ENCODE measurements around the gene TPPP.
"Not testable (repeated sequence)": the region's sequence is repeated elsewhere in the genome, so short reads cannot be mapped to it uniquely, and the experiment has no call there.

TPPP gene

DNA sequence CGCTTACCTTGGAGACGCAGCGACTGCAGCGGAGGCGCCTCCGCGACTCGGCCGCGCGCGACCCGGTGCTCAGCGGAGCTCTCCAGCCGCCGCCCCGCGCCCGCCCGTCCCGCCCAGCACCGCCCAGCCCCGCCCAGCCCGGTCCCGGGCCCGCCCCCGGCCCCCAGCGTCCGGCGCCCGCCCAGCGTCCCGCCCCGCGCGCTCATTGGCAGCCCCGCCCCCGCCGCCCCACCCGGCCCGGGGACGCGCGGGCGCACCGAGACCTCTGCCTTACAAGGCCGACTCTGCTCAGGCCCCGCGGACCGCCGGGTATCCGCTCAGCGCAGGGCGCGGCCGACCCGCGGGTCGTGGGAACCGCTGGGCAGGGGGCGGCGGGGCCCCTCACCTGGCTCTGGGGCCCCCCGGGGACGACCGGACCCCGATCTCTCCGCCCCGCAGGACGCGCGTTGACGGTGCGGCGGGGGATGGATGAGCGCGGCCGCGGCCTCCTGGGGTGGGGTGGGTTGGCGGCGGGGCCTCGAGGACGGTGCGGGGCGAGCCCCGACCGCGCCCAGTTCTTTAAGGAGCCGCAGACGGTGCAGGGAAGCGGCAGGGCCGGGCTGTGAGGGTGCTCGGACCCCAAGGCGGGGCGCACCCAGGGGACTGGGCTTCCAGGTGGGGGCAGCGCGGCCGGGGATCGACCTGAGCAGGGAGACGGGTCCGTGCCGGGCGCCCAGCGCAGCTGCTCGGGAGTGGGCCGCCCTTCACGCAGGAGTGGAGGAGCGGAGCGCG, at the start of gene TPPP:
TPPP (minus strand) TSS at position 82 of the 771 bp plus-strand sequence. CDS start 15,292 bp downstream, outside the sequence.
- Histone ChIP-seq H3K4me3 (peak within 1 kb of the TSS; percentile 29 to 60 (median 41)), H3K27ac (peak within 1 kb of the TSS in 4 of 21 experiments; percentile 23 to 74 (median 56))

DNA sequence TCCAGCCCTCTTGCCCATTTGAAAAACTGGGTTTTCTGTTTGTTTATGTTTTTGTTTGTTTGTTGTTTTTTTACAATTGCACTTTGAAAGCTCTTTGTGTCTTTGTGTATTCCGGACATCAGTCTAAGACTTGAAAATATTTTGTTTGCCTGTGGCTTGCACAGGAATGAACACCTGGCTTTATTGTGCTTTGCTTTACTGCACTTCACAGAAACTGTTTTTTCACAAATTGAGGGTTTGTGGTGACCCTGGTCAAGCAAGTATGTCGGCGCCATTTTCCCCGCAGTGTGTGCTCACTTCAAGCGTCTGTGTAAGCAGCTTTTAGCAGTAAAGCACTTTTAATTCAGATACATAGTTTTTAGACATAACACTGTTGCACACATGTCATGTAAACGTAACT, 49.1 kb upstream of the TPPP start:
- H3K4me3 ChIP-seq, H3K27ac ChIP-seq: not testable (repeated sequence)

DNA sequence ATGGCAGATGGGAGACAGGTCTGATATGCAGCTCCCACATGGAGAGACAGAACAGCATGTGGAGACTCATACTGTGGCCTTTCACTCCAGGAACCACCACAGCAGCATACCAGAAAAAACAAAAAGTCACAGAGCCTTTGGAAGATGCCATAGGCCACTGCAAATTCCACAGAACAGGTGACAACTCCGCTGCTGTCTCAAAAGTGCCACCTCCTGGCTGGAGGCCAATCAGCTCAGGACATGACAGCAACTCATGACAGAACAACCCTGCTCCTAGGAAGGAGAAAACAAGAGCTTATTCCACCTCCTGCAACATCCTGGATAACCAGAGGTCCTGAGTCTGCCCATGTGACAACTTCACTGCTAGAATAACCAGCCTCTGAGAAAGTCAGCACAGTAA, 41.0 kb upstream of the TPPP start:
- not testable (repeated sequence) for H3K4me3 ChIP-seq, H3K27ac ChIP-seq

DNA sequence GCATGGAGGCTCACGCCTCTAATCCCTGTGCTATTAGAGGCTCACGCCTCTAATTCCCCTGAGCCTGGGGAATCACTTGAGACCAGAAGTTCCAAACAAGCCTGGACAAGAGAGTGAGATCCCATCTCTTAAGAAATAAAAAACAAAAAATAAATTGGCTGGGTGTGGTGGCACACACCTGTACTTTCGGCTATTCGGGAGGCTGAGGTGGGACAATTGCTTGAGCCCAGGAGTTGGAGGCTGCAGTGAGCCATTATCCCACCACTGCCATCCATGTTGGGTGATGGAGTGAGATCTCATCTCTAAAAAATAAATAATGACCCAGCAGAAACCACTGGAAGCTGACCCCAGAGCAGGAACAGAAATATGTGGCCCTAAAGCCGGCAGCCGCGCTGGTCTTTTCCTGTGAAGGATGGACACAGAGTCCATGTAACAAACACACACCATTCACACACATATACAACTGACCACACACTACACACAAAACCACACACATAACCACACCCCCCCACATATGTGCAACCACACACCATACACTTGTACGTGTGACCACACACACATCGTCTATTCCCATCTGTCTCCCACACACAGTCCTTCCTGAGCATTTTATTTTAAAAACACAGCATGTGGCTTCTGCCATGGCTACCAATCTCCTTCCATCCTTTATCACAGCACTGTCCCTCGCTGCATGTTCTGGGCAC, 39.8 kb upstream of the TPPP start:
- H3K27ac ChIP-seq = not testable (repeated sequence)

DNA sequence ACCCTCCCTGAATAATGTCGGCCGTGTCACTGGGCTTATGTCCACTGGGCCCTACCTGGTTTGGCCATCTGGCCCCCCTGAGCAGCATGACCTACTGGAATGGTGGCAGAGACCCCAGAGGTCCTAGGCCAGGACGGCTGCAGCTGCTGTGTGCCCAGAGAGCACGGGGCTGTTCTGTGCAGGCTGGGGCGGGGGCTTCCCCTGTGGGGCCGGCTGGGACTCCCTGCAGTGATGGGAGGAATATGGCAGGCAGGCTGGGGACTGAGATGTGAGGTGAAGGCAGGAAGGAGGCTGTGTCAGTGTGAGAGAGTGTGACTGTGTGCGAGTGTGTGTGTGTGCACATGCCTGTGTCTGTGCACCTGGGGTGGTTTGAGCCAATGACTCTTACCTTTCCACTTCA, 36.1 kb upstream of the TPPP start:
- not testable (repeated sequence) for H3K4me3 ChIP-seq, H3K27ac ChIP-seq

More for the DNA sequence above, 39.8 kb upstream of the TPPP start:
- H3K4me3 ChIP-seq = not testable (repeated sequence)

DNA sequence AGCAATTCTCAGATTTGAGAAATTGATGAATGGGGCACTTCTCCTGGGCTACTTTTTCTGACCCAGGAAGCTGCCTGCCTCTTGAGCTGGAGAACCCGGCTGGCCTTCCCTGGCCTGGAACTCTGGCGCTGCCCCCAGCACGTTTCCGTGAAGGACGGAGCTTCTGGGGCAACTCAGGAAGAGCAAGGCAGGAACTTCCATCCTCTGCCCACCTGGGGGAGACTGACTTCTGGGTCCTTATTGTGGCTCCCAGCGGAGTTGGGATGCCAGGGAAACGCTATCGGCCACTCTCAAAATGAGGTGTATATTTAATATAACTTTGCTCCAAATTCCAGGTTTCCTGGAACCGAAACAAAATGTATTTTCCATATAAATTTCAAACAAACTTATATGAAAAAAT, 33.9 kb upstream of the TPPP start:
- not testable (repeated sequence) for H3K27ac ChIP-seq, H3K4me3 ChIP-seq

DNA sequence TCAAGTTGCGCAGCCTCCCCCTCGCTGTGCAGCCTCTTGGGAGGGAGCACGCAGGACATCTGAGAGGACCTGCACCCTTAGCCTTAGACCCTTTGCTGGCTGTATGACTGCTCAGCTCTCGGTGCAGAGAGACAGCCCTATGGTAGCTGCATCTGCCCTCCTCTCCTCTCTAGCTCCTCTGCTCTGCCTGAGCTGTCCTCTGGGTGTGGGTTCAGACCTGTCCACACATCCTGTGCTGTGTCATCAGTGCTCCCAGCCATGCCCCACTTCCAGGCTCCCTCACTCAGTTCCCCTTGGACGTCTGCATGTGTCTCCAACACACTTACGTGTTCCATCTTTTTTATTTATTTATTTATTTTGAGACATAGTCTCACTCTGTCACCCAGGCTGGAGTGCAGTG, 30.7 kb upstream of the TPPP start:
- H3K27ac ChIP-seq, H3K4me3 ChIP-seq: not testable (repeated sequence)

DNA sequence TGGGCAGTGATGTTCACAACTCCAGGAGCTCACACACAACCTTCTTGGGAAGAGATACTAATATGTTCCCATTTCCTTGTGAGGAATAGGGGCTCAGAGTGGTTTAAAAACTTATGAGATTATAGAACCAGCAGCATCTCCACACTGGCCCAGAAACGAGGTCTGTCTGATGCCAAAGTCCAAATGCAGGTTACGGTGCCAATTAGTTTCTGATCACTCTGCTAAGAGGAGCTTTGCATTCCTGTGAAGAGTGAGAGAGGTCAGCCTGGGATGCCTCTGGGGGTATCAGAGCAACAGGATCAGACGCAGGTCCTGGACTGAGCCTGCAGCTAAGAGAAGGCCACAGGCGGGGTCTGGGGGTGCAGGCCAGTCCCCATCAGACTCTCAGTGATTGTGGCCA, 30.2 kb upstream of the TPPP start:
- not testable (repeated sequence) for H3K4me3 ChIP-seq, H3K27ac ChIP-seq

DNA sequence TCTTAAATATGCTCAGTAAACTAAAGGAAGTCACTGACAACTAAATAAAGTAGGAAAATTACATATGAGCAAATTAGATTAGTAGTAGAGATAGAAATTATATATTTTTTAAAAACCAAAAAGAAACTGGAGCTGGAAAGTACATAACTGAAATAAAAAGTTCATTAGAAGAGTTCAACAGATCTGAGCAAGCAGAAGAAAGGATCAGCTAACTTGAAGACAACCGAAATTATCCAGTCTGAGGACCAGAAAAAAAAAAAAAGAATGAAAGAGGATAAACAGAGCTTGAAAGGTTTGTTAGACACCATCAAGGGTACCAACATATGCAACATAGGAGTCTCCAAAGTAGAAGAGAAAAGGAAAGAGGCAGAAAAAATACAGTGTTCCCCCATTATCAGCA, 26.2 kb upstream of the TPPP start:
- not testable (repeated sequence) for H3K4me3 ChIP-seq, H3K27ac ChIP-seq

DNA sequence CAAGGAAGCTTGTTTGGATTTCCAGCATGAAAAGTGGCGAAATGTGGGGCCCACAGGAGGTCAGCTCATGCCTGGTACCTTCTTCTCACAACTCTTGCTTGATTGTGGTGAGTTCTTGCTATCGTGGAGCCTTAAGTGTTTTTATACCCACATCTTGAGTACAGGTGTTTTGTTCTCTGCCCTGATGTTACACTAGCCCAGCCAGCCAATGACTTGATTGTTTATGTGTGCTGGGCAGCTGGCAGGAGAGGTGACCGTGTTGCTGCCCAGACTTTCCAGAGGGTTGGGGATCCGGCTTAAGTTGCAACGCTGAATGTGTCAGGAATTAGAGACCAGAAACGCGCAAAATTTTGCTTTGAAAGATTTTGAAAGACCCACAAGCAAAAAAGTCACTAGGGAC, 24.0 kb upstream of the TPPP start:
- H3K4me3 ChIP-seq = no peak overlapping the region
- no peak overlapping the region for H3K27ac ChIP-seq

DNA sequence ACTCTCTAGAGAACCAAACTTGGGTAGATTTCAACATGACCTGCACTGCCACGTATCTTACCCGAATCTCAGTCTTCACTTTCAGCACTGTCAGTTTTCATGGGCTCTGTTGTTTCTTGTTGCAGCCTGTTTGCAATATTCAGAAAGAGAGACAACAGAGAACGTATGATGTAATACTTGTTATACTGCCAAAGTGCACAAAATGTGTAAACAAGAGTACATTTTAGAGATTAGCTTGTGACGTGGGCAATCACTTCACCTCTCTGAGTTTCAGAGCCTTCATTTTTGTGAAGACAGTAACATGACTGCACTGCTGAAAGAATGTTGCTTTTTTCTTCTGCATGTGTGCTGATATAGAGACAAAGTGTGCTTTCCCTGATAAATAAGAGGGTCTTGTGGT, 23.6 kb upstream of the TPPP start:
- not testable (repeated sequence) for H3K27ac ChIP-seq, H3K4me3 ChIP-seq

DNA sequence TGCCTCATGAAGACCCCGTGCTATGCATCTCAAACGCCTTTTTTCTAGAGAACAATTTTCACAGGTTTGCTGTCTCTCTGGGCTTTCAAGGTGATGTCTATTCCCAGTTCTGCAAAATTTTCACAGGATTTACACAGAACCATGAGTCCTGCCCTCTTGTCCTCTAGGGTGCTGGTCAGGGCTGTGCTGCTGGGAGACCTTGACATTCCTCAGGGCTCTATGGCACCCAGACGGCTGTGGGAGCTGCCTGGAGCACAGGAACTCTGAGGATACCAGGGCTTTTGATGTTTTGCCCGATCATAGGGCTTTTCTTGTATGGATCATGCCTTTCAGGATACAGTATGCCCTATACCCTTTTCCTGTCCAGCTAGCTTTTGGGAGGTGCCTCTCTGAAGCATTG, 22.5 kb upstream of the TPPP start:
- H3K4me3 ChIP-seq, H3K27ac ChIP-seq: not testable (repeated sequence)

DNA sequence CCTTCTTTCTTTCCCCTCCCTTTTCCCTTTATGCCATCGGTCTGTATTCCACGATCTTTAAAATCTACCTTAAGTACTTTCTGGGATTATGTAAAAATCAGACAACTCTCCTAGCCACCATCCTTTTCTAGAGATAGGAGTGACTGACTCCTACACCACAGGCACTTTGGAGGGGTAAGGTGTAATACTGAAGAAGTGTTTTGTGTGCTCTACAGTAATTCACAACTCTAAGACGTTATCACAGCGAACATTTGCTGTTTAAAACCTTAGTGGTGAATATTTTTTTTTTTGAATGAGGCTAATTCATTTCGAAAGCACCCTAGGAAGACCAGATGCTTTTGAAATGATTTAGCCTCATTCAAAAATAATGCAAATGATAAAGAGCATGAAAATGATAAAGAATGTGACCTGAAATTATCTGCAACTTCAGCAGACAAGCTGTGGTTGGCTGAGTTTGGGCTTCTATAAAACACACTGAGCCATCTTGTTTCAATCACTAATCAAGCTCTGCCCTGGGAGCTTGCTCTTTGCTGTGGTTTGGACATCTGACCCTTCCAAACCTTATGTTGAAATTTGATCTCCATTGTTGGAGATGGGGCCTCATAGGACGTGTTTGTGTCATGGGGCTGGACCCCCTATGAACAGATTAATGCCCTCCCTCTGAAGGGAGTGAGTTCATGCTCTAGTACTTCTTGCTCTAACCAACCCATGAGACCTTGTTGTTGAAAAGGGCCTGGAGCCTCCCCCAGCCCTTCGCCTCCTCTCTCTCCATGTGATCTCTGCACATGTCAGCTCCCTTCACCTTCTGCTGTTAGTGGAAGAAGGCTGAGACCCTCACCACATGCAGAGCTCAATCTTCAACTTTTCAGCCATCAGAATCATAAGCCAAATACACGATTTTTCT, 21.3 kb upstream of the TPPP start:
- not testable (repeated sequence) for H3K27ac ChIP-seq, H3K4me3 ChIP-seq

DNA sequence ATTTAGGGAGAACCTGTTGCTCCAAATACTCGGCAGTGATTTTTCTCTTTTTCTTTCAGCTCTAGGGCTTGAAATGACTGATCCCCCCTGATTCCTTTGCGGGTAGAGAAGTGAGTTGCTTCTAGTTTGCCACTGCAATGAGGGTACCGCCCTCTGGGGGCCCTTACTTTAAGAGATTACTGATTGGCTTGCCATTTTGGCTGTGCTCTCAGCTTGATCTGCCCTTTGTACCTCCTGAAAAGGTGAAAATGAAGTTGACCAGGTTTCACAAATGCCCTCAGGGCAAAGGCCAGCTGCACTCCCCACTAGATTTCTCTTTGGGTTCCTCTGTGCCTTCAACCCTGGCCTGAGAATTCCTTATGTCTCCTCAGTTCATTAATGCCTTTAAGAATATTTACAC, 20.5 kb upstream of the TPPP start:
- H3K4me3 ChIP-seq, H3K27ac ChIP-seq: not testable (repeated sequence)

DNA sequence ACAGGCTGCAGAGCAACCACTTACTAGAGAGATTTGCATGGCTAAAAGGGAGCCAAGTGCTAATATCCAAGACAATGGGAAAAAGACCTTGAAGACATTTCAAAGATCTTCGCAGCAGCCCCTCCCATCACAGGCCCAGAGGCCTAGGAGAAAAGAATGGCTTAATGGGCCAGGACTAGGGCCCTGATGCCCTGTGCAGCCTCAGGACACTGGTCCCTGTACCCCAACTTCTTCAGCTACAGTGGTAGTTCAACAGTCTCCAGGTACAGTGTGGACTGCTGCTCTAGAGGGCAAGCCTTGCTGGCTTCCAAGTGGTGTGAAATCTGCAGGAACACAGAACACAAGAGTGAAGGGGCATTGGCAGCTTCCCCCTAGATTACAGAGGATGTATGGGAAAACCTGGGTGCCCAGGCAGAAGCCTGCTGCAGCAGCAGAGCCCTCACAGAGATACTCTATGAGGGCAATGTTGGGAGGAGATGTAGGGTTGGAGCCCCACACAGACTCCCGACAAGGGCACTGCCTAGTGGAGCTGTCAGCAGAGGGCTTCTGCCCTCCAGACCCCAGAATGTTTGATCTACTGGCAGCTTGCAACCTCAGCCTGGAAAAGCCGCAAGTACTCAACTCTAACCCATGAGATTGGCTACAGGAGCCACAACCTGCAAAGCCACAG, 15.8 kb upstream of the TPPP start:
- H3K27ac ChIP-seq, H3K4me3 ChIP-seq: not testable (repeated sequence)

DNA sequence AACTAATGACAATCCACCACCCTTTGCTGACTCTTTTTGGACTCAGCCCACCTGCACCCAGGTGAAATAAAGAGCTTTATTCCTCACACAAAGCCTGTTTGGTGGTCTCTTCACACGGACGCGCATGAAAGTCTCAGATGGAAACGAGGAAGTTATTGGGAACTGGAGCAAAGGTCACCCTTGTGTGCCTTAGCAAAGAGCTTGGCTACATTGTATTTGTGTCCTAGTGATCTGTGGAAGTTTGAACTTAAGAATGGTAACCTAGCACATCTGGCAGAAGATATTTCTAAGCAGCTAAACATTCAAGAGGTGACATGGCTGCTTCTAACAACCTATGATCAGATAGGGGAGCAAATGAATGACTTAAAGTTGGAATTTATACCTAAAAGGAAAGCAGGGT, 15.2 kb upstream of the TPPP start:
- not testable (repeated sequence) for H3K27ac ChIP-seq, H3K4me3 ChIP-seq

DNA sequence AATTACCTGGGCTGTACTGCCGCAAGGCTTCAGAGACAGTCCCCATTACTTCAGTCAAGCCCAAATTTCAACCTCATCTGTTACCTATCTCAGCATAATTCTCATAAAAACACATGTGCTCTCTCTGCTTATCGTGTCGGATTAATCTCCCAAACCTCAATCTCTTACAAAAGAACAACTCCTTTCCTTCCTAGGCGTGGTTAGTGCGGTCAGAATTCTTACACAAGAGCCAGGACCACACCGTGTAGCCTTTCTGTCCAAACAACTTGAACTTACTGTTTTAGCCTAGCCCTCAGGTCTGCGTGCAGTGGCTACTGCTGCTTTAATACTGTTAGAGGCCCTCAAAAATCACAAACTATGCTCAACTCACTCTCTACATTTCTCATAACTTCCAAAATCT, 13.0 kb upstream of the TPPP start:
- not testable (repeated sequence) for H3K27ac ChIP-seq, H3K4me3 ChIP-seq

DNA sequence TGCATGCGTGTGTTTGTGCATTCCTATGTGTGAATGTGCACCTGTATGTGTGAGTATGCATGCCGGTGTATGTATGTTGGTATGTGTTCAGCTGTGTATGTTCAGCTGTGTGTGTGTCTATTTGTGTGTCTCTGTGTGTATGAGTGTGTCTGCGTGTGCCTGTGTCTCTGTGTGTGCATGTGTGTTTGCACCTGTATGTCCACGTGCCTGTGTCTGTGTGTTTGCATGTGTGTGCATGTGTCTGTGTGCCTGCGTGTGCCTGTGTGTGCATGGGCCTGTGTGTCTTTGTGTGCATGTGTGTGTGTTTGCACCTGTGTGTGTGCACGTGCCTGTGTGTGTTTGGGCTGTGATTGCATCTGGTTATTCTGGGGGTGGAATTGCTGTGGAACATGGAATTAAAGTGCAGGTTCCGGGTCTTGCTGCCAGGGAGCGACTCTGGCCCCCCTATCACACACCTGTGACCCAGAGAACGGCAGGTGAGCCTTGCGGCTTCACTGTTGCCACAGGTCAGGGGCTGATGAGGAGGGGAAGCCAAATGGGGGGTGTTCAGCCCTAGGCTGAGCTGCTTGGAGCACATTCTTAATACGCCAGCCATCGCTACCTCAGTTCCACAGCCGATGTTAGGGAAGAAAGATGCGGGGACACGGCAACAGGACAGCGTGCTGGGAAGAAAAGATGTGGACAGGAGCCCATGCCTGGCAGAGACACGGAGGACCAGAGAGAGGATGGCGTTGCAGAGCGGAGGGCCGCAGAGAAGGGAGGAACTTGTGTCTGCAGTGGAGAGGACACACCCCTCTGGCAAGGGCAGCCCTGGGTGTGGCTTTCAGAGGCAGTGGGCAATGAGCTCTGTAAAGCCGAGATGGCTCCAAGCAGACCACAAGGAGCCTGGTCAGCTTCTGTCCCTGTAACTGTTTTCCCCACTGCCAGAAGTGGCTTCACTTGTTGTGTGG, 3.9 kb upstream of the TPPP start:
- not testable (repeated sequence) for H3K27ac ChIP-seq, H3K4me3 ChIP-seq

DNA sequence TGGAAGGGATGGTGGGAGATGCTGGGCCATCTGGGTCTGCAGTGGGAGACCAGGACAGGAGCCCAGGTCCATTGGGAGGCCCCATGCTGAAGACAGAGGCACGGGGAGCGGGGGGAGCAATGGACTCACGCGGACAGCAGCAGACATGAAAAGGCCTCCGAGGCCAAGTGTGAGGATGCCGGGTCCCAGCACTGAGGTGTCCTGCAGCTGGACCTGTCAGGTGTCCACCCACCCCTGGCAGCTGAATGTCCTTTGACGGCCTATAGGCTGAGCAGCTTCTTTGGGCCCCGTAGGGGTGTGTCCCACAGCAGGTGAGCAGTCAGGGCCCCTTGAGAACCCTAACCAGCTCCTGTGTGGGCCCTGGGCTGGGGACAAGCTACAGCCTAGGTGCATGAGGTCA, 3.0 kb upstream of the TPPP start:
- not testable (repeated sequence) for H3K27ac ChIP-seq, H3K4me3 ChIP-seq
